Karpas-422 (cell line): ENCODE measurements around the gene SMPDL3A. TPM values are rescaled to one million over a fixed set of nuclear protein-coding genes. Genes with fewer than 3 reads are reported as not detected.
"Not testable (repeated sequence)": the region's sequence is repeated elsewhere in the genome, so short reads cannot be mapped to it uniquely, and the experiment has no call there.

Source experiments
- DNase-seq: peaks from one replicate; pipeline ENCODE4 v3.0.0-alpha.2; 2015
- H2AFZ ChIP-seq: fragments of 200-600 bp; sonication (generic); 2 replicates; pipeline ENCODE4 v1.6.1; 2014; ENCODE audit warnings: antibody characterized with exemption, low read length, mixed read lengths
- H3K27ac ChIP-seq: fragments of 200-600 bp; sonication (generic); 2 replicates; pipeline ENCODE4 v1.5.1; 2014; ENCODE audit warnings: mild to moderate bottlenecking, low read length, moderate library complexity
- H3K27me3 ChIP-seq: fragments of 200-600 bp; sonication (generic); 2 replicates; pipeline ENCODE4 v1.6.1; 2014; ENCODE audit warnings: low read length, mixed read lengths
- H3K36me3 ChIP-seq: fragments of 200-600 bp; sonication (generic); 2 replicates; pipeline ENCODE4 v1.6.1; 2014; ENCODE audit warnings: low read length, mixed read lengths; ENCODE audit not compliant: insufficient read depth
- H3K4me1 ChIP-seq: fragments of 200-600 bp; sonication (generic); 2 replicates; pipeline ENCODE4 v1.6.1; 2014; ENCODE audit warnings: mild to moderate bottlenecking, low read length, mixed read lengths
- H3K4me2 ChIP-seq: fragments of 200-600 bp; sonication (generic); 2 replicates; pipeline ENCODE4 v1.6.1; 2014; ENCODE audit warnings: low read length, low read depth, mild to moderate bottlenecking; ENCODE audit not compliant: poor library complexity, severe bottlenecking
- H3K4me3 ChIP-seq: fragments of 200-600 bp; sonication (generic); 2 replicates; pipeline ENCODE4 v1.5.1; 2014; ENCODE audit warnings: mild to moderate bottlenecking, antibody characterized with exemption, low read length, mixed read lengths
- H3K79me2 ChIP-seq: fragments of 200-600 bp; sonication (generic); 2 replicates; pipeline ENCODE4 v1.6.1; 2014; ENCODE audit warnings: mild to moderate bottlenecking, low read length, mixed read lengths
- H3K9ac ChIP-seq: fragments of 200-600 bp; sonication (generic); 2 replicates; pipeline ENCODE4 v1.6.0; 2014; ENCODE audit warnings: low read length
- H3K9me2 ChIP-seq: fragments of 200-600 bp; sonication (generic), shearing (Covaris generic); replicated peaks from 2 replicates; pipeline ENCODE4 v1.6.0; 2014; ENCODE audit warnings: mild to moderate bottlenecking, low read length, moderate library complexity; ENCODE audit not compliant: insufficient read depth
- H3K9me3 ChIP-seq: fragments of 300-700, 200-600 bp; sonication (generic); 2 replicates; pipeline ENCODE4 v1.6.1; 2014; ENCODE audit warnings: low read length, mixed read lengths
- H4K20me1 ChIP-seq: fragments of 200-600 bp; sonication (generic); 2 replicates; pipeline ENCODE4 v1.6.1; 2014; ENCODE audit warnings: mild to moderate bottlenecking, antibody characterized with exemption, low read length, low read depth; ENCODE audit not compliant: insufficient read depth
- total RNA-seq: library from RNA; depleted of rRNA; stranded (reverse); fragments of >200 nt; shearing (Covaris generic); gene quantifications from 2 replicates; pipeline ENCODE4 v1.2.3, GENCODE V29; 2014; ENCODE audit warnings: low replicate concordance; rRNA removed

Gene SMPDL3A, protein sequence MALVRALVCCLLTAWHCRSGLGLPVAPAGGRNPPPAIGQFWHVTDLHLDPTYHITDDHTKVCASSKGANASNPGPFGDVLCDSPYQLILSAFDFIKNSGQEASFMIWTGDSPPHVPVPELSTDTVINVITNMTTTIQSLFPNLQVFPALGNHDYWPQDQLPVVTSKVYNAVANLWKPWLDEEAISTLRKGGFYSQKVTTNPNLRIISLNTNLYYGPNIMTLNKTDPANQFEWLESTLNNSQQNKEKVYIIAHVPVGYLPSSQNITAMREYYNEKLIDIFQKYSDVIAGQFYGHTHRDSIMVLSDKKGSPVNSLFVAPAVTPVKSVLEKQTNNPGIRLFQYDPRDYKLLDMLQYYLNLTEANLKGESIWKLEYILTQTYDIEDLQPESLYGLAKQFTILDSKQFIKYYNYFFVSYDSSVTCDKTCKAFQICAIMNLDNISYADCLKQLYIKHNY
- total RNA-seq = not detected in 2 replicates

- no peak within 1 kb of the TSS for H3K4me3 ChIP-seq
- no peaks in the 10 kb centered on the region for H3K36me3 ChIP-seq
- no peaks in the 10 kb centered on the region for H3K9me2 ChIP-seq
- H3K9ac ChIP-seq = no peak within 1 kb of the TSS
- H3K9me3 ChIP-seq = no peaks in the 10 kb centered on the region
- DNase-seq = no peak
- H2AFZ ChIP-seq = no peak within 1 kb of the TSS
- no peaks in the 10 kb centered on the region for H3K79me2 ChIP-seq
- H4K20me1 ChIP-seq = no peaks in the 10 kb centered on the region
- H3K4me2 ChIP-seq = no peak within 1 kb of the TSS
- H3K27me3 ChIP-seq = no peaks in the 10 kb centered on the region
- H3K4me1 ChIP-seq = no peaks in the 10 kb centered on the region
- no peak within 1 kb of the TSS for H3K27ac ChIP-seq
Measured at GRCh38 chr6:122789182-122790027, at the start of gene SMPDL3A. SMPDL3A (plus strand) TSS chr6:122789258; CDS start chr6:122789347, 89 bp downstream.

GRCh38 chr6:122740091-122740490 is 49.0 kb upstream of the SMPDL3A start:
- Histone ChIP-seq H2AFZ (no peak overlapping the region), H3K36me3 (no peaks in the 10 kb centered on the region), H3K9me2 (no peaks in the 10 kb centered on the region), H3K4me2 (no peak overlapping the region), H4K20me1 (no peaks in the 10 kb centered on the region), H3K79me2 (no peaks in the 10 kb centered on the region), H3K27ac (no peak overlapping the region), H3K9ac (no peak overlapping the region), H3K4me3 (no peak overlapping the region), H3K27me3 (no peaks in the 10 kb centered on the region), H3K9me3 (no peaks in the 10 kb centered on the region), H3K4me1 (no peaks in the 10 kb centered on the region)
- no peak for DNase-seq

DNA sequence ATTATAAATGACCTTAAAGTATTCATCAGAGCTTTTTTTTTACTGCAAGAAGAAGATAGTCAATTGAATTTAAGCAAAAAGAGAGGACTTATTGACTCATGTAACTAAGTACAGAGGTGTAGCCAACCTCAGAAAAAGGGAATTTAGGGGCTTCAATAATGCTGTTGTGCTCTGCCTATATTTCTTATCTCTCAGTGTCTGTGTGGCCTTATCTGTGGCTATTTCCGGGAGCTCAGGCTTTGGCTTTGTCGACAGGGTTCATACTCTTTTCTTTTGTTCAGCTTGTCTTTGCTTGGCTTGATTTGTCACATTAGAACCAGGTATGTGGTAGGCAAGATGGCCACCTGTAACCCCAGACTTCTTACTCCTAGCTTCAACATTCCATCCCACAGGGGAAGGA is 48.1 kb upstream of the SMPDL3A start:
- H3K36me3 ChIP-seq = no peaks in the 10 kb centered on the region
- no peak for DNase-seq
- H3K9ac ChIP-seq = no peak overlapping the region
- H3K4me1 ChIP-seq = no peaks in the 10 kb centered on the region
- no peaks in the 10 kb centered on the region for H3K79me2 ChIP-seq
- H3K27ac ChIP-seq = no peak overlapping the region
- no peak overlapping the region for H3K4me3 ChIP-seq
- H4K20me1 ChIP-seq = no peaks in the 10 kb centered on the region
- no peak overlapping the region for H2AFZ ChIP-seq
- H3K27me3 ChIP-seq = no peaks in the 10 kb centered on the region
- no peaks in the 10 kb centered on the region for H3K9me3 ChIP-seq
- no peaks in the 10 kb centered on the region for H3K9me2 ChIP-seq
- H3K4me2 ChIP-seq = no peak overlapping the region

DNA sequence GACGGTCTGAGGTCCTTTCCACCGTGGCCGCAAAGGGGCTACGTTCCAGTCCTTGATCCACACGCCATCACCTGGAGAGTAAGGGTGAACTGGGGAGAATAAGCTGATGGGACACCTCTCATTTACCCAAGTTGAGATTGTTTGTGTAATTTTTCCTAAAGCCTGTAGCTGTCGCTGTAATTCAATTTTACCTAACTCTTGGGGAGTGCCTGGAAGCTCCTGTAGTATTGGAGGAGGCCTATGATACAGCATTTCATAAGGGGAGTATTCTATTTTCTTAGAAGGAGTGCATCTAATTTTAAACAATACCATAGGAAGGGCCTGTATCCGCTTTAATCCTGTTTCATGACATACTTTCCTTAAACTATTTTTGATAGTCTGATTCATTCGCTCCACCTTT is 44.8 kb upstream of the SMPDL3A start:
- not testable (repeated sequence) for H3K27me3 ChIP-seq, H3K4me1 ChIP-seq, H3K9me3 ChIP-seq, H3K4me2 ChIP-seq, H3K9me2 ChIP-seq, H3K9ac ChIP-seq, H3K4me3 ChIP-seq, H4K20me1 ChIP-seq, H3K27ac ChIP-seq, H3K79me2 ChIP-seq, H2AFZ ChIP-seq, H3K36me3 ChIP-seq
- DNase-seq = peak; percentile 43

DNA sequence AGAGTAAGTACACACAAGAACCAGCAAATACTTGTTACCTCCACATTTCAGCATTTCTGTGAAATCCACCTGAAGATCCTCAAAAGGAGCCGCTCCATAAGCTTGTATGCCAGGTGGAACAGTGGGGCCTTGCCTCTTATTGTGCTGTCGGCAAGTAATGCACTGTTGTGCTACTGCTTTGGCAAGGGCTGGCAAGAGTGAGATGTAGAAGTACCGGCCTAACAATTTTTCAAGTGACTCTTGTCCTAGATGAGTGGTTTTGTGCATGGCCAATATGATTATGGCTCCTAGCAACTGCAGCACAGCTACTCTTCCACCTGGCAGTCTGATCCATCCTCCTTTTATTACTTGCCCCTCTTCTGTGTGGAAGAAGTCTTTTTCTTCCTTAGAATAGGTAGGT is 44.2 kb upstream of the SMPDL3A start:
- H3K36me3 ChIP-seq, H3K27me3 ChIP-seq, H3K4me2 ChIP-seq, H3K4me3 ChIP-seq, H3K79me2 ChIP-seq, H3K27ac ChIP-seq, H3K9me3 ChIP-seq, H4K20me1 ChIP-seq, H3K9ac ChIP-seq, H2AFZ ChIP-seq, H3K4me1 ChIP-seq, H3K9me2 ChIP-seq, DNase-seq: not testable (repeated sequence)

DNA sequence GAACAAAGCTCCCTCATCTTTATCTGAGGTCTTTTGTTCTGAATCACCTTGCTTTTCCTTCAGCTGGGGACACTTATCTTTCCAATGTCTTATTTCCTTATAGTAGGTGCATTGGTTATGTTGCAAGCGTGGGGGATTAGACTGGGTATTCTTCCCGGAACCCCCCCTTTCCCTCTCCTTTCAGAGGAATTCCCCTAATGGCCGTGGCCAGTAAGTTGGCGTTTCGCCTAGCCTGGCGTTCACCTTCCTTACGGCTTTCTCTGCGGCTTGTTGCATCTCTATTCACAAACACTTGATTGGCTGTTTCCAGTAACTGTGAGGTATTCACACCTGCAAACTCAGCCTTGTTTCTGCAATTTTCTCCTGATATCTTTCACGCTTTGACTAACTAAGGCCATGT is 42.4 kb upstream of the SMPDL3A start:
- no peaks in the 10 kb centered on the region for H3K79me2 ChIP-seq
- no peak overlapping the region for H3K4me3 ChIP-seq
- H4K20me1 ChIP-seq = no peaks in the 10 kb centered on the region
- H3K9me3 ChIP-seq = no peaks in the 10 kb centered on the region
- H3K36me3 ChIP-seq = no peaks in the 10 kb centered on the region
- H3K27ac ChIP-seq = no peak overlapping the region
- H3K9ac ChIP-seq = no peak overlapping the region
- no peak overlapping the region for H2AFZ ChIP-seq
- DNase-seq = no peak
- H3K27me3 ChIP-seq = no peaks in the 10 kb centered on the region
- H3K4me1 ChIP-seq = peaks cover 8% of the 10 kb centered on the region
- H3K9me2 ChIP-seq = no peaks in the 10 kb centered on the region
- H3K4me2 ChIP-seq = no peak overlapping the region

DNA sequence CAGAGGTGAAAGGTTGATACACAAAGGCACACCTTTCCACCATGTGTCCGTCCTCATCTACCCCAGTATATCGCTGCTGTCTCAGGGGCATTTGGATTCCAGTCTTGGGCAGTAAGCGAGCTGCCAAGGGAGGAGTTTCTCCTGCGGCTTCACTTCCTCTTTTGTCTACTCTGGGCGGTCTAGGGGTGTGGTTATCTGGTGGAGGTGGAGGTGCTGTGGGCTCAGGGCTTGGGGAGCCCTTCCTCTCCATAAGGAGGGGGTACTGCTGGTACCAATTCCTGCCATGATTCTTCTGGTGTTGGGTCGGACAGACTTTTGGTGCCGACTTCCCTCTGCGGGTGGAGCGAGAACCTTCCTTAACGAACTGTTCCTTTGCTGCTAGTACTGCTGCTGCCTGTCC is 41.5 kb upstream of the SMPDL3A start:
- Histone ChIP-seq H3K27me3 (no peaks in the 10 kb centered on the region), H2AFZ (no peak overlapping the region), H3K4me3 (no peak overlapping the region), H3K79me2 (no peaks in the 10 kb centered on the region), H3K9ac (no peak overlapping the region), H3K4me1 (peaks cover 8% of the 10 kb centered on the region), H3K9me2 (no peaks in the 10 kb centered on the region), H3K9me3 (no peaks in the 10 kb centered on the region), H3K27ac (no peak overlapping the region), H3K36me3 (no peaks in the 10 kb centered on the region), H4K20me1 (no peaks in the 10 kb centered on the region), H3K4me2 (no peak overlapping the region)
- DNase-seq = peak; percentile 49

GRCh38 chr6:122748945-122749344 is 40.1 kb upstream of the SMPDL3A start:
- not testable (repeated sequence) for H2AFZ ChIP-seq

More at GRCh38 chr6:122748945-122749344, 40.1 kb upstream of the SMPDL3A start:
- DNase-seq, H3K9me2 ChIP-seq, H3K4me3 ChIP-seq, H3K9me3 ChIP-seq, H3K27ac ChIP-seq, H3K27me3 ChIP-seq, H3K9ac ChIP-seq, H3K79me2 ChIP-seq, H3K36me3 ChIP-seq, H4K20me1 ChIP-seq, H3K4me2 ChIP-seq: not testable (repeated sequence)
- peaks cover 10% of the 10 kb centered on the region for H3K4me1 ChIP-seq
